ENCODE results near the gene SLC44A3. TPM values are rescaled to one million over a fixed set of nuclear protein-coding genes. Genes with fewer than 3 reads are reported as not detected.

Gene SLC44A3
- total and polyA plus RNA-seq, 8 donors, result 3.1 to 80.3 (median 12.0) TPM; not detected in 1

GRCh38 chr1:94925561-94926125 is 105.5 kb downstream of the SLC44A3 start:
- peak in 1 of 4 donors; percentile 35 for TF ChIP-seq POLR2A (IDR thresholded peaks at IDR 0.05)
- no peak for TF ChIP-seq CTCF (IDR thresholded peaks at IDR 0.05)
- TF ChIP-seq POLR2AphosphoS5 (IDR thresholded peaks at IDR 0.05), result peak; percentile 56 to 77 (median 61)
- TF ChIP-seq EP300 (IDR thresholded peaks at IDR 0.05), result no peak
- Histone ChIP-seq H3K27me3 (peaks cover 0 to 21% (median 9%) of the 10 kb centered on the region in 3 donors), H3K27ac (peak overlapping the region; percentile 95 to 99 (median 98)), H3K4me3 (peak overlapping the region; percentile 60 to 91 (median 76)), H3K4me1 (peaks cover 39 to 80% (median 59%) of the 10 kb centered on the region in 4 donors), H3K9me3 (no peaks in the 10 kb centered on the region), H3K36me3 (no peaks in the 10 kb centered on the region)
- DNase-seq, result peak; percentile 52 to 96
- intact Hi-C loops (cut with DNase I; ENCODE audit: low total_unique reads), result no loop called here
- WGBS, 5 donors, result 1 to 6% (median 4%) methylated on average over 23 of the region's 23 CpGs

DNA sequence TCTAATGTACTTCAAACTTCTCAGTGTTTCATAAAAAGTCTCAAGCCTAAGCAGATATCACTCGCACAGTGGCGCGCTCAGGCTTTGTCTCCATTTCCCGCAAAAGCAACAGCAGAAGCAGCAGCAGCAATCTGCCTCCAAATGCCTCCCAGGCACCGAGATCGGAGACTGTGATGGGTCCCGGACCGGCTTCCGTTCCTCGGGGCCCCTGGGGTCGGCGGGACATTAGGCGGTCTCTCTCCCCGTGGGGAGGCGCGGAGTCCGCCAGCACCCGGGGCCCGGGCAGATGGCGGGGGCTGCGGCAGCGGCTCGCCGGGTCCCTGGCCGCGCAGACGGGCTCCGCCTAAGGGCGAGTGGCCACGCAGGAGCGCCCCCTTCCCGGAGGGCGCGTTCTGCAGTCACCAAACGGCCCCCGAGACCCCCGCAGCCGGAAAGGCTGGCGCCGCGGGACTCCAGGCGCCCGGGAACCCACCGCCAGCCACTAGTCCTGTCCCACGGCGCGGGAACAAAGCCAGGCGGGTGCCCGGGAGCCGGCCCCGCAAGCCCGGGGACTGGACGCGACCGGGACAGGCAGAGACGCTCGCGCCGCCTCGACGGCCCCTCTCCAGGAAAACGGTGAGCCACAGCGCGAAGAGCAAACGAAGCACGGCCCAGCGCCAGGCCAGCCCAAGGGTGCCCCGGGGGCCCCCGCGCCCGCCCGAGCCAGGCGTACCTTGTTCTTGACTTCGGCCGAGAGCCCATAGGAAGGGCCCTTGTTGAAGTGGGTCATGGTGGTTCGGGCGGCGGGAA is 106.2 kb downstream of the SLC44A3 start:
- peak overlapping the region; percentile 60 to 91 (median 76) for H3K4me3 ChIP-seq
- H3K27me3 ChIP-seq, result peaks cover 0 to 21% (median 9%) of the 10 kb centered on the region in 3 donors
- no peaks in the 10 kb centered on the region for H3K36me3 ChIP-seq
- H3K4me1 ChIP-seq, result peaks cover 34 to 78% (median 57%) of the 10 kb centered on the region in 4 donors
- peak; percentile 50 to 87 for DNase-seq
- intact Hi-C loops (cut with DNase I; ENCODE audit: low total_unique reads), result no loop called here
- 0 to 2% (median 1%) methylated on average over 13 to 78 of the region's 78 CpGs for WGBS, 5 donors
- TF ChIP-seq CTCF (IDR thresholded peaks at IDR 0.05), result peak in 4 of 7 experiments; percentile 21 to 49 (median 27)
- no peak for TF ChIP-seq POLR2A (IDR thresholded peaks at IDR 0.05)
- peak overlapping the region; percentile 95 to 99 (median 98) for H3K27ac ChIP-seq
- H3K9me3 ChIP-seq, result no peaks in the 10 kb centered on the region

GRCh38 chr1:94926915-94927404 is 106.8 kb downstream of the SLC44A3 start, which contains the start of gene CNN3:
Gene CNN3, minus strand, starts transcription at chr1:94927110. Its CDS starts 216 bp downstream, at chr1:94926894.
- WGBS, 5 donors, result 0 to 1% (median 0%) methylated on average over 25 to 57 of the region's 57 CpGs
- DNase-seq, result peak; percentile 92 to 98
- intact Hi-C loops (cut with DNase I; ENCODE audit: low total_unique reads), result no loop called here
- Histone ChIP-seq H3K27me3 (peaks cover 0 to 21% (median 9%) of the 10 kb centered on the region in 3 donors), H3K4me3 (peak within 1 kb of the TSS; percentile 60 to 91 (median 76)), H3K36me3 (peaks cover 0 to 1% (median 0%) of the 10 kb centered on the region in 4 donors), H3K27ac (peak within 1 kb of the TSS; percentile 95 to 99 (median 98)), H3K9me3 (no peaks in the 10 kb centered on the region), H3K4me1 (peaks cover 33 to 71% (median 53%) of the 10 kb centered on the region in 4 donors)
- TF ChIP-seq POLR2A (IDR thresholded peaks at IDR 0.05) (peak in 2 of 4 donors; percentile 89 to 91), CTCF (IDR thresholded peaks at IDR 0.05) (peak in 1 of 7 experiments; percentile 14), POLR2AphosphoS5 (IDR thresholded peaks at IDR 0.05) (peak; percentile 91 to 97 (median 97)), EP300 (IDR thresholded peaks at IDR 0.05) (no peak)

All from stomach (tissue), 9 donors.